Stimulated activated memory B cell treated with anti-CD40 and anti-IgM and Interleukin-4, amounts not matched to agents 10 μg/mL and 1 μg/mL and 100 μg/mL, for 72 hours (primary cell): ENCODE results near the gene MT1H.
"Not testable (repeated sequence)": the region's sequence is repeated elsewhere in the genome, so short reads cannot be mapped to it uniquely, and the experiment has no call there.

Source experiments
- ATAC-seq: fragments of 150-1000 bp; cut with Tn5 transposase; 2 replicates; pipeline ENCODE4 v1.10.0; 2021
- H3K27ac Mint-ChIP-seq: one replicate; pipeline ENCODE4 v1.8.0; 2022; ENCODE audit warnings: mild to moderate bottlenecking, mixed read lengths
- H3K27me3 Mint-ChIP-seq: one replicate; pipeline ENCODE4 v1.8.0; 2022; ENCODE audit warnings: mixed read lengths
- H3K36me3 Mint-ChIP-seq: one replicate; pipeline ENCODE4 v1.8.0; 2022; ENCODE audit warnings: mixed read lengths
- H3K4me1 Mint-ChIP-seq: one replicate; pipeline ENCODE4 v1.8.0; 2022; ENCODE audit warnings: mixed read lengths
- H3K4me3 Mint-ChIP-seq: one replicate; pipeline ENCODE4 v1.8.0; 2022; ENCODE audit warnings: mild to moderate bottlenecking, moderate library complexity, mixed read lengths
- H3K9me3 Mint-ChIP-seq: one replicate; pipeline ENCODE4 v1.8.0; 2022; ENCODE audit warnings: mixed read lengths

Gene MT1H

DNA sequence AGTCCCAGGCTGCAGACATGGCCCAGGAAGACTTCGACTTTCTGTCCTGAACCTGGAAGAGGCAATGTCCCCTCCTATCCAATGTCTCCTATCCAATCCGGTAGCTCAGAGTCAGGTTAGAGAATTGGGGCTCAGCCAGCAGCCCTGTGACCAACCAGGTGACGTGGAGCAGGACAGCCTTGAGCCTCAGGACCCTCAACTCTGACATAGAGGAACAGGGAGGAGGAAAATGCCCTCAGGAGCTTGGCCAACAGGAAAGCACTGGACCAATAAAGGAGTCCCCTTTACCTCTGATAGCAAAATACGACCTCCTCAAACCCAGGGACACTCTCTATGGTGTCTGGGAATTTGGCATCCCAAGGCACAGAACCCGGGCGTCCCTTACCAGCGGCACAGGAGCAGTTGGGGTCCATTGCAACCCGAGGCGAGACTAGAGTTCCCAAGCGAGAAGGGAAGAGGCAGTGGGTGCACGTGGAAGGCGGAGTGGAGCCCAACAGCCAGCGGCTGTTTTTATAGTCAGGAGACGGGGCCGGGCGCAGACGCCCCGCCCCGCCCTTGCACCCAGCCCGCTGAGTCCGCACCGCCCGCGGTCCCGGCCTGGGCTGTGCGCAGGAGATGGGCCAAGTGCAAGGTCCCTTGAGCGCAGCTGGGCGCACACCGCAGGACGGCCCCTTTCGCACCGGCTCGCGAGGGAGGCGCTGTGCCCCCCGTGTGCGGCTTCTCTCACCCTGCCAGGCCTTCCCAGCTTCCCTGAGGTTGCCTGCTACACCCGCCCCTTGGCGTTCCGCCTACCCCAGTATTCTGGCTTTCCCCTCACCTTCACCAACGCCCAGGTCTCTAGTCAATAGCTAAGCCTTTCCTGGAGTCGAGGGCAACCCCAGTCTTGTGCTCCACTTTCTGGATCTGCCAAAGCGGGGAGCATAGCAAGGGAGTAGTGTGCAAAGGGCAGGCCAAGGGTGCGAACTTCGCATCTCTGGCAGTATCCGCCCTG lies 1.7 kb upstream of the MT1H start, which contains the start of gene MT1G:
MT1G (minus strand) TSS at position 485 of the 991 bp plus-strand sequence; CDS start at position 413, 72 bp downstream.
- Mint-ChIP-seq H3K9me3 (no peaks in the 10 kb centered on the region), H3K4me3 (no peak within 1 kb of the TSS), H3K27ac (no peak within 1 kb of the TSS), H3K36me3 (no peaks in the 10 kb centered on the region), H3K4me1 (peaks cover 32% of the 10 kb centered on the region), H3K27me3 (peaks cover 96% of the 10 kb centered on the region)
- peak; percentile 34 for ATAC-seq

- peaks cover 93% of the 10 kb centered on the region for H3K27me3 Mint-ChIP-seq
- ATAC-seq = no peak
- no peak overlapping the region for H3K27ac Mint-ChIP-seq
- H3K9me3 Mint-ChIP-seq = no peaks in the 10 kb centered on the region
- peak overlapping the region; percentile 46 for H3K4me3 Mint-ChIP-seq
- H3K4me1 Mint-ChIP-seq = peaks cover 24% of the 10 kb centered on the region
- H3K36me3 Mint-ChIP-seq = no peaks in the 10 kb centered on the region
These were observed 416 bp downstream of the MT1H start for GRCh38 chr16:56669840-56670619.

DNA sequence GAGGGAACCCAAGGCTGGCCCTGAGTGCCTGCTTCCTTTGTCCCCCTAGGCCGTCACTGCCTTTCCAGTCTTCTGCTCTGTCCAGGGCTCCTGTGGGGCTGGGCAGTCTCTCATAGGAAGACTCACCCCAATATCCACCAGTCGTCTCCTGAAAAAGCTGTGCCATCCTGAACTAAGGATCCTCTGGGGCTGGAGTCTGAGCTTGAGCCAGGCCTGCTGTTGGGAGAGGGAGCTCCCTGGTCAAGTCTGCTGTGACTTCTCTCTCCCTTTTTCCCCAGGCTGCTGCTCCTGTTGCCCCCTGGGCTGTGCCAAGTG lies 963 bp downstream of the MT1H start:
- no peak overlapping the region for H3K27ac Mint-ChIP-seq
- peaks cover 93% of the 10 kb centered on the region for H3K27me3 Mint-ChIP-seq
- no peak overlapping the region for H3K4me3 Mint-ChIP-seq
- no peaks in the 10 kb centered on the region for H3K36me3 Mint-ChIP-seq
- no peak for ATAC-seq
- peaks cover 29% of the 10 kb centered on the region for H3K4me1 Mint-ChIP-seq
- H3K9me3 Mint-ChIP-seq = no peaks in the 10 kb centered on the region

DNA sequence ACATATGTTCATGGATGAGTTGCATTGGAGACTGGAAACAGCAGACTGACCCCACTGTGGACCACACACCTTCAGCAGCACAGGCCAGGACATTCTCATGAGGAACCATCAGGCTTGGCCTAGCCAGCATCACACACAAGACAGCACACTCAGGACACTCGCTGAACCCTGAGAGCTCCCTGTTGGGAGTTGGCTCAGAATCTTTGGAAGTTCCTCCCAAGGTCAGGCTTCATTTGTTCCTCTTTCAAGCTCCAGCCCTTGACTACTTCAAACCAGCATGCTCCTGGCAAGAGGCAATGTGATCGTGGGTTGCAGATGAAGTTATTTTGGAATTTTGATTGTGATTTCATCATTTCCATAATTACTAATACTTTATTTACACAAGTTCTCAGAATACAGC lies 2.1 kb downstream of the MT1H start:
- H3K9me3 Mint-ChIP-seq, H3K36me3 Mint-ChIP-seq, ATAC-seq, H3K4me3 Mint-ChIP-seq, H3K27ac Mint-ChIP-seq: not testable (repeated sequence)
- Mint-ChIP-seq H3K4me1 (peaks cover 40% of the 10 kb centered on the region), H3K27me3 (peaks cover 93% of the 10 kb centered on the region)

- not testable (repeated sequence) for H3K4me3 Mint-ChIP-seq, H3K27ac Mint-ChIP-seq, ATAC-seq, H3K36me3 Mint-ChIP-seq, H3K9me3 Mint-ChIP-seq
- peaks cover 92% of the 10 kb centered on the region for H3K27me3 Mint-ChIP-seq
- peaks cover 40% of the 10 kb centered on the region for H3K4me1 Mint-ChIP-seq
These were observed 2.6 kb downstream of the MT1H start for GRCh38 chr16:56672171-56672570.

DNA sequence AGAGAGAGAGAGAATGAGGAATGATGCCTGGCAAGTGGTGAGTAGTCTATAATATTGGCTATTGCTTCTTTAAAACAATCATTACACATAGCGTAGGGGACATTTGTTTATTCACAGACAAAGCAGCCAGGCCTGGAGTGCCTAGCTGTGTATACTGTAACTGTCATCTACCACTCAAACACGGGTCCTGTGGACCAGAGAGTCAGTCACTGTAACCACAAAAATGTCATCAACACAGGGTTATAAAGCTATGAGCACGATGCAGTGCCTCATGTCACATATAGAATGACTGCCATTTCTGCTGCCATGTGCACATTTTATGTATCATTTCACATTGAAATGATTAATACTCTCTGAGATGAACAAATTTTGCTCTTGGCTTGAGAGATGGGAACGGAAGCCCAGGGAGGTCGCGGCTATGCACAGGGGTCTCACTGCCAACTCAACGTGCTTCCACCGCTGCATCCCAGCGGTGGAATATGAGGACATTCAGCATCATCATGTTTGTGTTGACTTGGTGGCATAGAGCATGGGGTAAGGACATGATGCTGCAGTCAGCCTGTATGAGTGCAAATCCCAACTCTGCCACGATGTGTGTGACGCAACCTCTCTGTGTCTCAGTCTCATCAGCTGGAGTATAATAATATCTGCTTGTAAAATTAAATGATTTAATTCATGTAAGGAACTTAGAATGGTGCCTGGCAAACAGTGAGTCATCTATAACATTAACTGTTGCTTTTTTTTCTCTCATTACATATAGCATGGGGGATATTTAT lies 3.3 kb downstream of the MT1H start:
- peaks cover 84% of the 10 kb centered on the region for H3K27me3 Mint-ChIP-seq

GRCh38 chr16:56673921-56674320 lies 4.3 kb downstream of the MT1H start:
- no peak for ATAC-seq
- peaks cover 26% of the 10 kb centered on the region for H3K4me1 Mint-ChIP-seq
- no peak overlapping the region for H3K4me3 Mint-ChIP-seq
- no peak overlapping the region for H3K27ac Mint-ChIP-seq
- H3K27me3 Mint-ChIP-seq = peaks cover 74% of the 10 kb centered on the region
- H3K9me3 Mint-ChIP-seq = no peaks in the 10 kb centered on the region
- H3K36me3 Mint-ChIP-seq = no peaks in the 10 kb centered on the region

More for the DNA sequence above, 3.3 kb downstream of the MT1H start:
- no peak overlapping the region for H3K27ac Mint-ChIP-seq
- H3K9me3 Mint-ChIP-seq = no peaks in the 10 kb centered on the region
- ATAC-seq = no peak
- no peaks in the 10 kb centered on the region for H3K36me3 Mint-ChIP-seq
- no peak overlapping the region for H3K4me3 Mint-ChIP-seq
- H3K4me1 Mint-ChIP-seq = peaks cover 36% of the 10 kb centered on the region

GRCh38 chr16:56674570-56674969 lies 5.0 kb downstream of the MT1H start:
- not testable (repeated sequence) for ATAC-seq, H3K27ac Mint-ChIP-seq, H3K4me3 Mint-ChIP-seq, H3K36me3 Mint-ChIP-seq, H3K9me3 Mint-ChIP-seq
- Mint-ChIP-seq H3K27me3 (peaks cover 68% of the 10 kb centered on the region), H3K4me1 (peaks cover 20% of the 10 kb centered on the region)

DNA sequence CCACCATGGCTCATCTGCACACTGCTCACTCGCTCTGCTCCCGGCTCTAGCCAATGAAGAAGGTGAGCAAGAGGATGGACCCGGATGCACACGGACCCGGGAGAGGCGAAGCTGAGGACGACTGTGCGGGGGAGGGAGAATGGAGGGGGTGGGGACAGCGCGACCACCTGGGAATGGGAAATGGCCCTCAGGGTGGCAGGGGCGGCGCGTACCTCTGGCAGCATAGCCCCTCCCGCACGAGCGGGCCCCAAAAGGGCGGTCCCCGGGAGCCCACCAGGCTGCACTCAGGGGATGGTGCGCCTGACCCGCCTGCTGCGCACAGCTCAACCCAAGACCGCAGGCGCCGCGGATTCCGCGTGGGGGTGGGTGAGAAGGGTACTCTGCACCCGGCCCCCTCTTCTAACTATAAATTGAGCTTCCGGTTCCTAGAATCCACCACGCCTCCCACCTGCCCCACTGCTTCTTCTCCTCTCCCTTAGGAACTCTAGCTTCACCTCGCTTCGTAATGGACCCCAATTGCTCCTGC lies 6.1 kb downstream of the MT1H start:
- no peaks in the 10 kb centered on the region for H3K9me3 Mint-ChIP-seq
- H3K27ac Mint-ChIP-seq = no peak overlapping the region
- peaks cover 15% of the 10 kb centered on the region for H3K4me1 Mint-ChIP-seq
- peaks cover 56% of the 10 kb centered on the region for H3K27me3 Mint-ChIP-seq
- no peaks in the 10 kb centered on the region for H3K36me3 Mint-ChIP-seq
- no peak for ATAC-seq
- H3K4me3 Mint-ChIP-seq = peak overlapping the region; percentile 72

DNA sequence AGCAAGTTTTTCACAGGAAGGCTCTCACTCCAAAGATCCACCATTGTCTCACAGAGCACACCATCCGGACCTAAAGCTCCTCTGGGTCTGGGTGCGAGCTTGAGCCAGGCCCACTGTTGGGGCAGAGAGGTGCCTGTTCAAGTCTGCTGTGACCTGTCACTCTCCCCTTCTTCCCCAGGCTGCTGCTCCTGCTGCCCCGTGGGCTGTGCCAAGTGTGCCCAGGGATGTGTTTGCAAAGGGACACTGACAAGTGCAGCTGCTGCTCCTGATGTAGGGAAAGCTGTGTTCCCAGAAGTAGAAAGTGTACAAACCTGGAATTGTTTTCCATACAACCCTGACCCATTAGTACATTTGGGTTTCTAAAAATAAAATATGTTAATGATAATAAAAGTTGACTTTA lies 7.9 kb downstream of the MT1H start:
- Mint-ChIP-seq H3K4me1 (peaks cover 28% of the 10 kb centered on the region), H3K27me3 (peaks cover 43% of the 10 kb centered on the region), H3K27ac (no peak overlapping the region), H3K4me3 (no peak overlapping the region), H3K9me3 (no peaks in the 10 kb centered on the region), H3K36me3 (no peaks in the 10 kb centered on the region)
- ATAC-seq = no peak

DNA sequence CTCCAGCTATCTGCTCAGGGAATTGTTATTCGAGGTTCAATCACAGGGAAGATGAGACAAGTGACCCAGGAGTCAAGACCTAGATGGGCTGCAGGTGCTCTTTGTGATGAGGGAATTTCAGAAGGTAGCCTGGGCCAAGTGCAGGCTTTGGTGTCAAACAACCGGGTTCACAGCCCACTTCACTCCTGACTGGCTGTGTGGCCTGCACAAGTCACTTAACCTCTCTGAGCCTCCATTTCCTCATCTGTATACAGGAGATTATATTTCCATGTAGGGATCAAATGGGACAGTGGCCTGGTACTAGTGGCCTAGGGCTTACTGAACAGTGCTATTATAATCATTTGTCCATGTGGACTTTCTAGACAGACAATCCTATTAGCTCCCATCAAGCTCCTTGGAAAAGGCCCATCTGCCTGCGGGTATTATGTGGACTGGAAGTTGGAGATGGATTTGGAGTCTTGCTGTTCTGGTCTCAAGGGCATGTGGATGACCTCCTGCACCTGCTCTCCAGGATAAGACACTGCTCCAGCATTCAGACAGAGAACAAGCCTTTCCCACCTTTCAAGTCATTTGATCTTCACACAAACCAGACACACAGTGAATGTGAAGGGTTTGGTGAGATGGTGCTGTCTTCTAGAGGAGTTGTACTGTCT lies 9.6 kb downstream of the MT1H start:
- no peaks in the 10 kb centered on the region for H3K9me3 Mint-ChIP-seq
- H3K27ac Mint-ChIP-seq = no peak overlapping the region
- peaks cover 31% of the 10 kb centered on the region for H3K4me1 Mint-ChIP-seq
- no peak overlapping the region for H3K4me3 Mint-ChIP-seq
- no peaks in the 10 kb centered on the region for H3K36me3 Mint-ChIP-seq
- H3K27me3 Mint-ChIP-seq = peaks cover 37% of the 10 kb centered on the region
- no peak for ATAC-seq

DNA sequence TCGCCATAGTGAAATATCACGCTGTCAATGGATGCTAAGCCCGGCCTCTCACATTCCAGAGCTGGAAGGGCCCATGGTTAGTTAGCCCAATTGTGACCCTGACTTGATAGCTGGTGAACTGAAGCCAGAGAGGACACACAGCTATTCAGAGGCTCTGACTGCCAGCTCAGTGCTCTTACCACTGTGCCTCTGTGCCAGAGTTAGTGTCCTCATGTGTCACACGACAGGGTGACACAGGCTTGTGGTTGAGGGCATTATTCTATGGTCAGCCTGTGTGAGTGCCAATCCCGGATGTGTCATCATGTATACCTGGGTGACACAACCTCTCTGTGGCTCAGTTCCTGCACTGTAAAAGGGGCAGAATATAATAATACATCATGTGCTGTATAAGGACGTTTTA lies 10.2 kb downstream of the MT1H start:
- Mint-ChIP-seq H3K36me3 (no peaks in the 10 kb centered on the region), H3K27ac (no peak overlapping the region), H3K27me3 (peaks cover 37% of the 10 kb centered on the region), H3K9me3 (no peaks in the 10 kb centered on the region), H3K4me3 (no peak overlapping the region), H3K4me1 (peaks cover 31% of the 10 kb centered on the region)
- no peak for ATAC-seq

- H3K27ac Mint-ChIP-seq = peak within 1 kb of the TSS; percentile 82
- peaks cover 29% of the 10 kb centered on the region for H3K27me3 Mint-ChIP-seq
- peaks cover 3% of the 10 kb centered on the region for H3K9me3 Mint-ChIP-seq
- no peaks in the 10 kb centered on the region for H3K36me3 Mint-ChIP-seq
- H3K4me3 Mint-ChIP-seq = peak within 1 kb of the TSS; percentile 95
- ATAC-seq = peak; percentile 99
- H3K4me1 Mint-ChIP-seq = peaks cover 16% of the 10 kb centered on the region
These were observed 12.5 kb downstream of the MT1H start, which contains the start of gene MT1X for GRCh38 chr16:56681939-56682702. TSS of gene MT1X (plus strand) at chr16:56682470. CDS start at chr16:56682541, 71 bp downstream.
